T-helper 1 cell treated with Interleukin-12 subunit alpha and Interleukin-12 subunit beta and Interleukin-4 antibody, amounts not matched to agents 30 μg/mL and 1 μg/mL, for 36 hours (primary cell): ENCODE results near the gene P2RY8.

Source experiments
- H3K27ac Mint-ChIP-seq: one replicate; pipeline ENCODE4 v1.8.0; 2021; ENCODE audit warnings: mild to moderate bottlenecking, mixed read lengths
- H3K27me3 Mint-ChIP-seq: one replicate; pipeline ENCODE4 v1.8.0; 2021; ENCODE audit warnings: low read depth, mixed read lengths
- H3K36me3 Mint-ChIP-seq: one replicate; pipeline ENCODE4 v1.8.0; 2021; ENCODE audit warnings: low read depth, mixed read lengths
- H3K4me1 Mint-ChIP-seq: one replicate; pipeline ENCODE4 v1.8.0; 2021; ENCODE audit warnings: low read depth, mixed read lengths
- H3K4me3 Mint-ChIP-seq: one replicate; pipeline ENCODE4 v1.8.0; 2021; ENCODE audit warnings: mild to moderate bottlenecking, moderate library complexity, mixed read lengths
- H3K9me3 Mint-ChIP-seq: one replicate; pipeline ENCODE4 v1.8.0; 2021; ENCODE audit warnings: mixed read lengths

The P2RY8 gene

GRCh38 chrX:1463581-1463980, 73.4 kb downstream of the P2RY8 start:
- Mint-ChIP-seq H3K36me3 (peaks cover 40% of the 10 kb centered on the region), H3K27ac (peak overlapping the region; percentile 87), H3K4me1 (peaks cover 56% of the 10 kb centered on the region), H3K27me3 (no peaks in the 10 kb centered on the region), H3K4me3 (peak overlapping the region; percentile 92), H3K9me3 (no peaks in the 10 kb centered on the region)

DNA sequence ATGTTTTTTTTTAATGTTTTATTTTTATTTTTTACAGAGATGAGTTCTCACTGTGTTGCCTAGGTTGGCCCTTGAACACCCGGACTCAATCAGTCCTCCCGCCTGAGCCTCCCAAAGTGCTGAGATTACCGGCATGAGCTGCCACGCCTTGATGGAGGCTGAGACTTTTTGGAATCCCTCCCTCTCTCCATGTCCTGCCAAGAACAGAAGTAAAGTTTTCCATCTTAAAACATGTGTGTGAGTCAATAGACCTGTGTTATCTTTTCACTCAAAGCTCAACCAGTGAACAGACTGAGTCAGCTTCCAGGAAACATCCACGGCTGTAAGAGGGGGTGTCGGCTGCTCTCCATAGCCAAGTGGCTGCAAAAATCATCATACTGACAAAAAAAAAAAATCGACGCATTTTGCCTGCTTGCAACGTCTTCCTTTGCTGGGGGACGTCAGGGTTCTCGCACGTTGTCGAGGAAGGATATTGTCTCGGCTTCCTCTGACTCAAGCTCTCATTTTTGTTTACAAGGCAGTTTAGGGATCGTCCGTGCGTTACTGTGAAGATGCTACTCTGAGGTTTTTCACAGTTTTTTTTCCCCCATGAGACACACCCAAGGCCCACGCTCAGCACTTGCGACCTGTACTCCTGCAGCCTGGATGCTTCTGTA, 74.3 kb downstream of the P2RY8 start:
- Mint-ChIP-seq H3K4me3 (peak overlapping the region; percentile 92), H3K4me1 (peaks cover 50% of the 10 kb centered on the region), H3K27ac (peak overlapping the region; percentile 87), H3K36me3 (peaks cover 38% of the 10 kb centered on the region), H3K9me3 (no peaks in the 10 kb centered on the region), H3K27me3 (no peaks in the 10 kb centered on the region)

GRCh38 chrX:1462110-1462509, 74.9 kb downstream of the P2RY8 start:
- Mint-ChIP-seq H3K9me3 (no peaks in the 10 kb centered on the region), H3K36me3 (peaks cover 35% of the 10 kb centered on the region), H3K27ac (peak overlapping the region; percentile 87), H3K4me1 (peaks cover 45% of the 10 kb centered on the region), H3K27me3 (no peaks in the 10 kb centered on the region), H3K4me3 (peak overlapping the region; percentile 92)

- peak overlapping the region; percentile 49 for H3K4me3 Mint-ChIP-seq
- H3K27ac Mint-ChIP-seq = no peak overlapping the region
- peaks cover 8% of the 10 kb centered on the region for H3K4me1 Mint-ChIP-seq
These were observed 81.1 kb downstream of the P2RY8 start for GRCh38 chrX:1455948-1456280.

GRCh38 chrX:1453951-1454785, 82.8 kb downstream of the P2RY8 start:
- peaks cover 10% of the 10 kb centered on the region for H3K9me3 Mint-ChIP-seq
- H3K36me3 Mint-ChIP-seq = peaks cover 10% of the 10 kb centered on the region
- no peaks in the 10 kb centered on the region for H3K27me3 Mint-ChIP-seq
- peak overlapping the region; percentile 59 for H3K4me3 Mint-ChIP-seq
- peaks cover 12% of the 10 kb centered on the region for H3K4me1 Mint-ChIP-seq
- H3K27ac Mint-ChIP-seq = peak overlapping the region; percentile 37

More at GRCh38 chrX:1455948-1456280, 81.1 kb downstream of the P2RY8 start:
- Mint-ChIP-seq H3K9me3 (no peaks in the 10 kb centered on the region), H3K36me3 (no peaks in the 10 kb centered on the region), H3K27me3 (no peaks in the 10 kb centered on the region)

- Mint-ChIP-seq H3K4me1 (peaks cover 12% of the 10 kb centered on the region), H3K27ac (peak overlapping the region; percentile 96), H3K27me3 (no peaks in the 10 kb centered on the region), H3K9me3 (peaks cover 18% of the 10 kb centered on the region), H3K36me3 (peaks cover 17% of the 10 kb centered on the region), H3K4me3 (peak overlapping the region; percentile 87)
These were observed 83.6 kb downstream of the P2RY8 start for GRCh38 chrX:1453395-1453783.

DNA sequence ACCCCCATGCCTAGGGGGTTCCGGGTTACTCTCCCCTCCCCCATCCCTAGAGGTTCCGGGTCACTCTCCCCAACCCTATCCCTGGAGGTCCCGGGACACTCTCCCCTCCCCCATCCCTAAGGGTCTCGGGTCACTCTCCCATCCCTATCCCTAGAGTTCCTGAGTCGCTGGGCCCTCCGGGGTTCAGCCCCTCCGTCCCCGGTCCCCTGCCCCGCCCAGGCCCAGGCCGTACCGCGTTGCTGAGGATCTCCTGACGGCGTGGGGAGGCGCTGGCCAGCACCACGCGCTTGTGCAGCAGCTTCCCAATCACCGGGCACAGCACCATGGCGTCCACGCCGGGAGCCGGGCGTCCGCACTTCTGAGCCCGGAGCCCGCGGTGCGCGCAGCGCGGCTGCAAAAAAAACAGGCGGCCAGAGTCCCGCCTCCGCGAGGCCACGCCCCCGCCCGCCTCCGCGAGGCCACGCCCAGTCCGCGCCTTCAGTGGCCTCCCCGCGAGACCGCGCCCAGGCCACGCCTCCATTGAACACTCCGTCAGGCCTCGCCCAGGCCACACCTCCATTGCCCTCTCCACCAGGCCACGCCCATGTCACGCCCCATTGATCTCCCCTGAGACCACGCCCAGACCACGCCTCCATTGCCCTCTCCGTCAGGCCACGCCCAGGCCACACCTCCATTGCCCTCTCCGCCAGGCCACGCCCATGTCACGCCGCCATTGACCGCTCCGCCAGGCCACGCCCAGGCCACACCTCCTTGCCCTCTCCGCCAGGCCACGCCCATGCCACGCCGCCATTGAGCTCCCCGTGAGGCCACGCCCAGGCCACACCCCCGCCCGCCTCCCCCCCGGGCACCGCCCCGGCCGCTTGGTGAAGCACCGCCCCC, 84.2 kb downstream of the P2RY8 start, which contains the start of gene ASMTL:
Gene ASMTL, minus strand, starts transcription at position 394 of the 879 bp plus-strand sequence. Its CDS starts 69 bp downstream, at position 325.
- Mint-ChIP-seq H3K36me3 (peaks cover 23% of the 10 kb centered on the region), H3K4me3 (peak within 1 kb of the TSS; percentile 89), H3K27me3 (no peaks in the 10 kb centered on the region), H3K27ac (peak within 1 kb of the TSS; percentile 96), H3K9me3 (peaks cover 25% of the 10 kb centered on the region), H3K4me1 (peaks cover 16% of the 10 kb centered on the region)

DNA sequence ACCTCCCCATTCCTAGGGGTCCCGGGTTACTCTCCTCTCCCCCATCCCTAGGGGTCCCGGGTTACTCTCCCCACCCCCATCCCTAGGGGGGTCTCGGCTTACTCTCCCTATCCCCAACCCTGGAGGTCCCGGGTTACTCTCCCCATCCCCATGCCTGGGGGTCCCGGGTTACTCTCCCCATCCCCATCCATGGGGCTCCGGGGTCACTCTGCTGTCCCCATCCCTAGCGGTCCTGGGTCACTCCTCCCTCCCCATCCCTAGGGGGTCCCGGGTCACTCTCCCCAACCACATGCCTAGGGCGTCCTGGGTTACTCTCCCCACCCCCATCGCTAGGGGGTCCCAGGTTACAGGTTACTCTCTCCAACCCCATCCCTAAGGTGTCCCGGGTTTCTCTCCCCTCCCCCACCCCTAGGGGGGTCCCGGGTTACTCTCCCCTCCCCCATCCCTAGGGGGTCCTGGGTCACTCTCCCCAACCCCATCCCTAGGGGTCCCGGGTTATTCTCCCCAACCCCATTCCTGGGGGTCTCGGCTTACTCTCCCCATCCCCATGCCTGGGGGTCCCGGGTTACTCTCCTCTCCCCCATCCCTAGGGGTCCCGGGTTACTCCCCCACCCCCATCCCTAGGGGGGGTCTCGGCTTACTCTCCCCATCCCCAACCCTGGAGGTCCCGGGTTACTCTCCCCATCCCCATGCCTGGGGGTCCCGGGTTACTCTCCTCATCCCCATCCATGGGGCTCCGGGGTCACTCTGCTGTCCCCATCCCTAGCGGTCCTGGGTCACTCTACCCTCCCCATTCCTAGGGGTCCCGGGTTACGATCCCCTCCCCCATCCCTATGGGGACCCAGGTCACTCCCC, 85.1 kb downstream of the P2RY8 start:
- Mint-ChIP-seq H3K36me3 (peaks cover 31% of the 10 kb centered on the region), H3K9me3 (peaks cover 33% of the 10 kb centered on the region), H3K4me3 (peak overlapping the region; percentile 89), H3K27ac (peak overlapping the region; percentile 87), H3K4me1 (peaks cover 16% of the 10 kb centered on the region), H3K27me3 (no peaks in the 10 kb centered on the region)

DNA sequence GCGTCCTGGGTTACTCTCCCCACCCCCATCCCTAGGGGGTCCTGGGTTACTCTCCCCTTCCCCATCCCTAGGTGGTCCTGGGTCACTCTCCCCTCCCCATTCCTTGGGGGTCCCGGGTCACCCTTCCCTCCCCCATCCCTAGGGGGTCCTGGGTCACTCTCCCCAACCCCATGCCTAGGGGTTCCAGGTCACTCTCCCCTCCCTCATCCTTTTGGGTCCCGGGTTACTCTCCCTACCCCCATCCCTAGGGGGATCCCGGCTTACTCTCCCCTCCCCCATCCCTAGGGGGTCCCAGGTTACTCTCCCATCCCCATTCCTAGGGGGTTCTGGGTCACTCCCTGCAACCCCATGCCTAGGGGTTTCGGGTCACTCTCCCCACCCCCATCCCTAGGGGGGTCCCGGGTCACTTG, 85.7 kb downstream of the P2RY8 start:
- Mint-ChIP-seq H3K27me3 (no peaks in the 10 kb centered on the region), H3K27ac (no peak overlapping the region), H3K9me3 (peaks cover 34% of the 10 kb centered on the region), H3K4me1 (peaks cover 16% of the 10 kb centered on the region), H3K4me3 (peak overlapping the region; percentile 89), H3K36me3 (peaks cover 34% of the 10 kb centered on the region)

GRCh38 chrX:1450361-1451161, 86.4 kb downstream of the P2RY8 start:
- Mint-ChIP-seq H3K4me1 (peaks cover 13% of the 10 kb centered on the region), H3K36me3 (peaks cover 40% of the 10 kb centered on the region), H3K27ac (no peak overlapping the region), H3K9me3 (peaks cover 41% of the 10 kb centered on the region), H3K27me3 (no peaks in the 10 kb centered on the region), H3K4me3 (no peak overlapping the region)

DNA sequence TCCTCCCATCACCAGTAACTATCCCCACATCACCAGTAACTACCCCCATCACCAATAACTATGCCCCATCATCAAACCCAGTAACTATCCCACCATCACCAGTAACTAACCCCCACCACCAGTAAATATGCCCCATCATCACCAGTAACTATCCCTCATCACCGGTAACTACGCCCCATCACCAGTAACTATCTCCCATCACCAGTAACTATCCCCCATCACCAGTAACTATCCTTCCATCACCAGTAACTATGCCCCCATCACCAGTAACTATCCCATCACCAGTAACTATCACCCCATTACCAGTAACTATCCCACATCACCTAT, 87.2 kb downstream of the P2RY8 start:
- no peak overlapping the region for H3K27ac Mint-ChIP-seq
- H3K4me1 Mint-ChIP-seq = peaks cover 11% of the 10 kb centered on the region
- H3K27me3 Mint-ChIP-seq = no peaks in the 10 kb centered on the region
- H3K36me3 Mint-ChIP-seq = peaks cover 48% of the 10 kb centered on the region
- peaks cover 49% of the 10 kb centered on the region for H3K9me3 Mint-ChIP-seq
- H3K4me3 Mint-ChIP-seq = no peak overlapping the region

- H3K27ac Mint-ChIP-seq = no peak overlapping the region
- no peak overlapping the region for H3K4me3 Mint-ChIP-seq
- H3K27me3 Mint-ChIP-seq = no peaks in the 10 kb centered on the region
- H3K9me3 Mint-ChIP-seq = peaks cover 54% of the 10 kb centered on the region
- H3K36me3 Mint-ChIP-seq = peaks cover 53% of the 10 kb centered on the region
- H3K4me1 Mint-ChIP-seq = peaks cover 8% of the 10 kb centered on the region
These were observed 87.8 kb downstream of the P2RY8 start for GRCh38 chrX:1449036-1449822.
